CD4-positive, CD25-positive, alpha-beta regulatory T cell (primary cell): ENCODE data around the gene TAP2. TPM values are rescaled to one million over a fixed set of nuclear protein-coding genes. Genes with fewer than 3 reads are reported as not detected.

ENCODE experiments used
- ATAC-seq, 2 donors: fragments of 150-1000 bp; cut with Tn5 transposase; one replicate each; pipeline ENCODE4 v1.10.0; 2021; ENCODE audit warnings: low read depth in 2 of 2, moderate number of reproducible peaks in 2 of 2, moderate library complexity in 1 of 2
- DNase-seq, 3 donors: peaks; one replicate each; pipeline versions ENCODE4 v3.0.0 to v3.0.0-alpha.2; 2012 to 2022; ENCODE audit warnings: mixed read lengths in 1 of 3
- H3K27ac ChIP-seq: one replicate; pipeline ENCODE4 v1.7.0; 2013; ENCODE audit warnings: mild to moderate bottlenecking, low read length; ENCODE audit not compliant: insufficient read depth, poor library complexity, severe bottlenecking
- H3K27me3 ChIP-seq: one replicate; pipeline ENCODE4 v1.7.0; 2013; ENCODE audit warnings: low read length; ENCODE audit not compliant: control insufficient read depth, insufficient read depth
- H3K36me3 ChIP-seq: one replicate; pipeline ENCODE4 v1.7.0; 2013; ENCODE audit warnings: mild to moderate bottlenecking, low read length, moderate library complexity; ENCODE audit not compliant: control insufficient read depth, insufficient read depth
- H3K4me1 ChIP-seq: 2 replicates; pipeline ENCODE4 v1.7.0; 2013; ENCODE audit warnings: mild to moderate bottlenecking, low read length; ENCODE audit not compliant: insufficient read depth, control insufficient read depth, poor library complexity, severe bottlenecking
- H3K4me3 ChIP-seq: one replicate; pipeline ENCODE4 v1.7.0; 2013; ENCODE audit warnings: low read depth, mild to moderate bottlenecking, low read length, moderate library complexity
- H3K9me3 ChIP-seq, 2 experiments: 1 replicate in 1 of 2; 2 replicates in 1 of 2; pipeline ENCODE4 v1.7.0; 2013; ENCODE audit warnings: low read length in 2 of 2, mild to moderate bottlenecking in 1 of 2, moderate library complexity in 1 of 2; ENCODE audit not compliant: control insufficient read depth in 2 of 2
- H3K27ac Mint-ChIP-seq, 3 donors: one replicate each; pipeline ENCODE4 v1.8.0; 2020 to 2022; ENCODE audit warnings: mild to moderate bottlenecking in 3 of 3, mixed read lengths in 3 of 3, moderate library complexity in 2 of 3
- H3K27me3 Mint-ChIP-seq: one replicate; pipeline ENCODE4 v1.8.0; 2022; ENCODE audit warnings: mild to moderate bottlenecking, mixed read lengths
- H3K36me3 Mint-ChIP-seq: one replicate; pipeline ENCODE4 v1.8.0; 2020; ENCODE audit warnings: mixed read lengths
- H3K4me1 Mint-ChIP-seq, 4 donors: one replicate each; pipeline ENCODE4 v1.8.0; 2020 to 2022; ENCODE audit warnings: mixed read lengths in 4 of 4, mild to moderate bottlenecking in 1 of 4
- H3K4me3 Mint-ChIP-seq, 4 donors: one replicate each; pipeline ENCODE4 v1.8.0; 2020 to 2022; ENCODE audit warnings: mild to moderate bottlenecking in 4 of 4, mixed read lengths in 4 of 4, moderate library complexity in 3 of 4
- H3K9me3 Mint-ChIP-seq, 7 donors: one replicate each; pipeline ENCODE4 v1.8.0; 2020 to 2022; ENCODE audit warnings: mixed read lengths in 7 of 7, mild to moderate bottlenecking in 3 of 7, moderate library complexity in 2 of 7
- polyA plus RNA-seq, 4 donors: library from polyadenylated mRNA; unstranded; fragments of 300-500 nt; fragmentation: Illumina TruSeq; gene quantifications; one replicate each; pipeline ENCODE4 v1.2.3, GENCODE V29; 2021
- total RNA-seq: library from RNA; stranded (reverse); gene quantifications from one replicate; pipeline ENCODE4 v1.2.3, GENCODE V29; 2022

Gene TAP2
- total and polyA plus RNA-seq, 5 donors from 2014 or later: 7.2 to 165 (median 36.0) TPM

DNA sequence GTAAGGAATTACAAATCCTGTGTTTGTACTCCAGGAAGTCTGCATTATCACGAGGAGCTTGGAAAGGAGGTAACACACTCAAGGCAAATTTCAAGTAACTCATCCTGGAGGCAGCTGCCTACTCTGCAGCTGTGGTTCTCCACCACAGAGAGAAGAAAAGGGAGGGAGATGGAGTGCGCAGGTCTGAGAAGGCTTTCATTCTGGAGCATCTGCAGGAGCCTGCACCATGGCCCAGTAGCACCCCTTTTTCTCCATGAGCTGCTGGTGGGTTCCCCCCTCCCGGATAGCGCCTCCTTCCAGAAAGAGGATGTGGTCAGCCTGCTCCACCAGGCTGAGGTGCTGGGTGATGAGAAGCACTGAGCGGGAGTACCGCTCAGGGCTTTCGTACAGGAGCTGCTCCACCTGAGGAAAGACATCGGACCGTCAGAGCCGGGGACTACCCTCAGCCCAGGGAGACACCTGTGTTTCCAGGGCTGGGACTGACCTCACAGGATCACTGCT, 6.9 kb upstream of the TAP2 start:
- Histone ChIP-seq H3K27me3 (no peaks in the 10 kb centered on the region), H3K36me3 (peaks cover 68% of the 10 kb centered on the region), H3K27ac (peak overlapping the region; percentile 99), H3K9me3 (no peaks in the 10 kb centered on the region), H3K4me3 (peak overlapping the region; percentile 94), H3K4me1 (peaks cover 90% of the 10 kb centered on the region)
- Mint-ChIP-seq H3K4me1 (peaks cover 14 to 80% (median 62%) of the 10 kb centered on the region in 4 donors), H3K36me3 (peaks cover 79% of the 10 kb centered on the region), H3K27ac (peak overlapping the region; percentile 100), H3K4me3 (peak overlapping the region; percentile 96 to 99 (median 98)), H3K27me3 (peaks cover 4% of the 10 kb centered on the region), H3K9me3 (no peaks in the 10 kb centered on the region)
- DNase-seq: peak; percentile 39 to 66 (median 54)
- ATAC-seq: peak in 1 of 2 donors; percentile 3

DNA sequence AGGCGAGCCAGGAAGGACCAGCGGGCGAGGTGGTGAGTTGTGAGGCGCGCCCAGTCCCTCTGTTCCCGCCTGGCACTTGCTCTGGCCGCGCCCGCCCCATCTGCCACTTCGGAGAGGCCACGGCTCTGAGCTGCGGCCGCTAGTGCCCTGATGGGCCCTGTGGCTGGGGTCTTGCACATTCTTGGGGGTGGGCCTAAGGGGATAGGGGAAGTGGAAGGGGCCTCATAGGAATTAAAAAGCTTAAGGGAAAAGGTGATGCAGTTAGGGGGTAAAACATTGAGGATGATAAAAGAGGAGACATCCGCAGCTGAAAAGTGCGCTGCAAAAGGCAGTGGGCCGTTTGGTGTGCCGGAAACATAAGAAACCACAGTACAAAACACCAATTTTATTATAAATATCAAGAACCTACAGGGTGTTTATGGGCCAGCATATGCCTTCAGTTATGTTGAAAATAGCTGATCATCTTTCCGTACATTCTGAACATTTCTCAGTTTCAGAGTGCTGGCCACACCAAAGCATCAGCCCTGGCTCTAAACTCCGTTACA, 6.4 kb upstream of the TAP2 start:
- H3K27ac Mint-ChIP-seq: peak overlapping the region; percentile 100
- no peaks in the 10 kb centered on the region for H3K9me3 Mint-ChIP-seq
- H3K27me3 Mint-ChIP-seq: peaks cover 4% of the 10 kb centered on the region
- peaks cover 90% of the 10 kb centered on the region for H3K4me1 ChIP-seq
- no peaks in the 10 kb centered on the region for H3K9me3 ChIP-seq
- H3K4me3 Mint-ChIP-seq: peak overlapping the region; percentile 96 to 99 (median 98)
- DNase-seq (peak in 2 of 3 donors; percentile 69 to 73), ATAC-seq (peak; percentile 14 to 16)
- peaks cover 62% of the 10 kb centered on the region for H3K36me3 ChIP-seq
- no peaks in the 10 kb centered on the region for H3K27me3 ChIP-seq
- H3K4me3 ChIP-seq: peak overlapping the region; percentile 94
- H3K36me3 Mint-ChIP-seq: peaks cover 79% of the 10 kb centered on the region
- peak overlapping the region; percentile 99 for H3K27ac ChIP-seq
- peaks cover 14 to 80% (median 63%) of the 10 kb centered on the region in 4 donors for H3K4me1 Mint-ChIP-seq

GRCh38 chr6:32843979-32844838, 5.7 kb upstream of the TAP2 start, which contains the start of gene PSMB8:
PSMB8 (minus strand) TSS chr6:32844047; CDS start chr6:32843996, 51 bp downstream.
- peak; percentile 98 to 99 (median 98) for DNase-seq
- Mint-ChIP-seq H3K27me3 (peaks cover 4% of the 10 kb centered on the region), H3K4me1 (peaks cover 14 to 82% (median 62%) of the 10 kb centered on the region in 4 donors), H3K27ac (peak within 1 kb of the TSS; percentile 100), H3K4me3 (peak within 1 kb of the TSS; percentile 96 to 99 (median 98)), H3K36me3 (peaks cover 75% of the 10 kb centered on the region), H3K9me3 (no peaks in the 10 kb centered on the region)
- ATAC-seq: peak; percentile 83 to 84
- peak within 1 kb of the TSS; percentile 94 for H3K4me3 ChIP-seq
- H3K4me1 ChIP-seq: peaks cover 90% of the 10 kb centered on the region
- peak within 1 kb of the TSS; percentile 99 for H3K27ac ChIP-seq
- no peaks in the 10 kb centered on the region for H3K9me3 ChIP-seq
- H3K36me3 ChIP-seq: peaks cover 58% of the 10 kb centered on the region
- no peaks in the 10 kb centered on the region for H3K27me3 ChIP-seq

- H3K36me3 ChIP-seq: peaks cover 50% of the 10 kb centered on the region
- H3K27ac ChIP-seq: peak overlapping the region; percentile 99
- Mint-ChIP-seq H3K27ac (peak overlapping the region; percentile 100), H3K9me3 (no peaks in the 10 kb centered on the region), H3K27me3 (peaks cover 4% of the 10 kb centered on the region), H3K4me3 (peak overlapping the region; percentile 96 to 99 (median 98)), H3K4me1 (peaks cover 15 to 82% (median 58%) of the 10 kb centered on the region in 4 donors), H3K36me3 (peaks cover 67% of the 10 kb centered on the region)
- ATAC-seq: no peak
- peaks cover 88% of the 10 kb centered on the region for H3K4me1 ChIP-seq
- peak overlapping the region; percentile 94 for H3K4me3 ChIP-seq
- H3K9me3 ChIP-seq: no peaks in the 10 kb centered on the region
- peak in 1 of 3 donors; percentile 39 for DNase-seq
- no peaks in the 10 kb centered on the region for H3K27me3 ChIP-seq
Measured at GRCh38 chr6:32843331-32843978, 4.9 kb upstream of the TAP2 start.

- peaks cover 9 to 75% (median 51%) of the 10 kb centered on the region in 4 donors for H3K4me1 Mint-ChIP-seq
- peak overlapping the region; percentile 100 for H3K27ac Mint-ChIP-seq
- peak overlapping the region; percentile 96 to 99 (median 98) for H3K4me3 Mint-ChIP-seq
- Histone ChIP-seq H3K4me3 (peak overlapping the region; percentile 94), H3K4me1 (peaks cover 85% of the 10 kb centered on the region), H3K27ac (peak overlapping the region; percentile 99), H3K9me3 (no peaks in the 10 kb centered on the region), H3K36me3 (peaks cover 42% of the 10 kb centered on the region), H3K27me3 (no peaks in the 10 kb centered on the region)
- ATAC-seq: no peak
- peaks cover 60% of the 10 kb centered on the region for H3K36me3 Mint-ChIP-seq
- H3K27me3 Mint-ChIP-seq: peaks cover 4% of the 10 kb centered on the region
- no peaks in the 10 kb centered on the region for H3K9me3 Mint-ChIP-seq
- no peak for DNase-seq
Measured at GRCh38 chr6:32842690-32843089, 4.2 kb upstream of the TAP2 start.

DNA sequence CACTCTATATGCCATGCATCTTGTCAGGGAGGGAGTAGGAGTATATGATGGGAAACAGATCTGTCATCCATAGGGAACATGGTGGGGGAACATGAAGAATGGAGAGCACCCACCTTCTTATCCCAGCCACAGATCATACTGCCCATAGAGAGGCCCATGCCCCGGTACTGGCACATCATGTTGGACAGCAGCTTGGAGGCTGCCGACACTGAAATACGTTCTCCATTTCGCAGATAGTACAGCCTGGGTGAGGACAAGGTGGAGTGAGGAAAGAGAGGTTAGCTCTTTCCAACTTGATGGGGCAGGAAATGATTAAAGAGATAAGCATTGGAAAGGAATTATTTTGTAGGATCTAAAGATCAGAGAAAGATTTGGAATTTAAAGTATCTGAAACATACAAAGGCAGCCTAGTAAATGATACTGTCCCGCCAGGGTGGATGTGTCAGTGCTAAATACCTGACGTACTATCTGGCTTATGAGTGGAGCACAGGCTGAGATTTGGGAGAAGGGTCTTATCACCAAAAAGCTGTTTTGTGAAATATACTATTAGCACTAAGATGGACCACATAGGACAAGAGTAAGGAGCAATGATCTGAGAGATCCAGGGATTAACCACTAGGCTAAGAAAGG, 3.6 kb upstream of the TAP2 start:
- H3K27ac ChIP-seq: peak overlapping the region; percentile 99

More for the DNA sequence above, 3.6 kb upstream of the TAP2 start:
- Histone ChIP-seq H3K36me3 (peaks cover 37% of the 10 kb centered on the region), H3K9me3 (no peaks in the 10 kb centered on the region), H3K4me3 (peak overlapping the region; percentile 94), H3K4me1 (peaks cover 85% of the 10 kb centered on the region), H3K27me3 (no peaks in the 10 kb centered on the region)
- Mint-ChIP-seq H3K27ac (peak overlapping the region; percentile 98 to 100 (median 100)), H3K9me3 (no peaks in the 10 kb centered on the region), H3K27me3 (peaks cover 4% of the 10 kb centered on the region), H3K36me3 (peaks cover 54% of the 10 kb centered on the region), H3K4me3 (peak overlapping the region; percentile 96 to 99 (median 98)), H3K4me1 (peaks cover 12 to 75% (median 50%) of the 10 kb centered on the region in 4 donors)
- DNase-seq: no peak
- ATAC-seq: no peak
